Testis (tissue), 3 donors: ENCODE results near the gene CCL27. TPM values are rescaled to one million over a fixed set of nuclear protein-coding genes. Genes with fewer than 3 reads are reported as not detected.

ENCODE experiments used
- DNase-seq: peaks from one replicate; pipeline ENCODE4 v3.0.0-alpha.2; 2019
- H3K27ac ChIP-seq, 2 donors: fragments of 200-600 bp; sonication (generic); one replicate each; pipeline ENCODE4 v1.5.1; 2019
- H3K27me3 ChIP-seq: fragments of 200-600 bp; sonication (generic); one replicate; pipeline ENCODE4 v1.5.1; 2019
- H3K36me3 ChIP-seq: fragments of 200-600 bp; sonication (generic); one replicate; pipeline ENCODE4 v1.5.1; 2017; ENCODE audit warnings: low read depth; ENCODE audit errors: missing control alignments
- H3K4me1 ChIP-seq: fragments of 200-600 bp; sonication (generic); one replicate; pipeline ENCODE4 v1.5.1; 2019
- H3K4me3 ChIP-seq, 2 donors: fragments of 200-600 bp; sonication (generic); one replicate each; pipeline ENCODE4 v1.5.1; 2017 to 2019
- H3K9me3 ChIP-seq: fragments of 200-600 bp; sonication (generic); one replicate; pipeline ENCODE4 v1.5.1; 2017
- POLR2A ChIP-seq: fragments of 450-650 bp; IDR thresholded peaks from one replicate; pipeline ENCODE4 v1.6.1; 2017; ENCODE audit warnings: antibody characterized with exemption, mild to moderate bottlenecking, moderate library complexity
- WGBS, 2 donors: methylation state at CpG; one replicate each; pipeline ENCODE4 v1.1.5; 2018; 5-methylcytosine and 5-hydroxymethylcytosine counted together
- intact Hi-C: fragments of 100-400 bp; cut with DNase I; formaldehyde crosslinking; loops from one replicate; pipeline ENCODE4 v1.15.1; 2023; ENCODE audit warnings: low total_unique reads
- polyA plus RNA-seq: library from polyadenylated mRNA; stranded (reverse); fragments of 350-450 nt; fragmentation: Illumina TruSeq; extraction: RNeasy Lipid Tissue Mini Kit (QIAGEN cat#74804); gene quantifications from one replicate; pipeline ENCODE4 v1.2.3, GENCODE V29; 2014; ENCODE audit warnings: low read depth, low replicate concordance; ENCODE audit not compliant: insufficient read depth
- total RNA-seq, 2 donors: library from RNA; depleted of rRNA; stranded (reverse); fragments of >200 nt; gene quantifications; one replicate each; pipeline ENCODE4 v1.2.3, GENCODE V29; 2016
- TF ChIP-seq, protein P1 (sequence below), 3 experiments: fragments of 450-650 bp in 2 of 3; fragments of 200-600 bp in 1 of 3; sonication (generic) in 1 of 3; IDR thresholded peaks; one replicate each; pipeline ENCODE4 v1.5.1; 2016 to 2019; ENCODE audit warnings: antibody characterized with exemption in 3 of 3, mild to moderate bottlenecking in 2 of 3, moderate library complexity in 1 of 3

CCL27 gene
- total and polyA plus RNA-seq, 3 donors from 2014 or later = 1.4 to 3.1 TPM; not detected in 1

DNA sequence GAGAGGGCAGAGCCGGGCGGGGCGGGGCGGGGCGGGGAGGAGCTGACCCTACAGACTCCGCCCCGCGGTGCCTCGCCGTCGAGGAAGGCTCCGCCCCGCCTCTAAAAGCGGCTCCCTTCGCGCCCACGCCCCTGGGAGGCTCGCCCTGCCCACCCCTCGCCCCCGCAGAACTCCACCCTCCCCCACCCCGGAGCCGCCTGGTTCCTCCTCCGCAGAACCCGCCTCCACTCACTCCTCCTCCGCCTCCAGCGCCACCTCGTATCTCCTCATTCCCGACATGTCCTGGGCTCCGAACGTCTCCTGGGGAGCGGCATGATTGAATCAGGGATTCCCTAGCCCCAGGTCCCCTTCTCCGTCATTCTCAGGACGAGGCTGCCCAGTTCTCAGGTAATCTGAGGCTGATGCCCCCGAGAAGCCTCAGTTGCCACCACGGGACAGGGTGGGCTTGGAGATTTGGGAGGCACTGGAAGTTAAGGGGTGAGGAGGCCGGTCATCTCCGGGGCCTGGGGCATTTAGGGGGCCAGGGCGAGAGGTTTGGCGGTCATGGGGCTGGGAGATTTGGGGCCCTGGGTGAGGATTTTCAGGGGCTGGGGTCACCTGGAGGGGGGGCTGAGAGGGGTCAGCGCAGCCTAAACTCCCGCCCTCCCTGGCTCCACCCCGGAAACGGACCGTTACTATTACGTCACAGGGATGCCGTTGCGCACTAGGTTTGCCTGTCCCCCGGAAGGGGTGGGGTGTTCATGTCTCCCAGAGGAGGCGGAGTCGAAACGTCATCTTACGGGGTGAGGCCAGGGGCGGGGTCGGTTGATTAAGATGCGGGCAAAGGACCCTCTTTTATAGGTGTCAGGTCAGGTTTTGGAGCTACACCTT lies 3.2 kb upstream of the CCL27 start:
- Histone ChIP-seq H3K4me3 (peak overlapping the region; percentile 77 to 91), H3K27ac (peak overlapping the region; percentile 98 to 100), H3K27me3 (no peaks in the 10 kb centered on the region), H3K36me3 (no peaks in the 10 kb centered on the region), H3K9me3 (no peaks in the 10 kb centered on the region), H3K4me1 (peaks cover 16% of the 10 kb centered on the region)
- intact Hi-C loops = no loop called here
- peak; percentile 31 for TF ChIP-seq POLR2A
- TF ChIP-seq, protein P1, sequence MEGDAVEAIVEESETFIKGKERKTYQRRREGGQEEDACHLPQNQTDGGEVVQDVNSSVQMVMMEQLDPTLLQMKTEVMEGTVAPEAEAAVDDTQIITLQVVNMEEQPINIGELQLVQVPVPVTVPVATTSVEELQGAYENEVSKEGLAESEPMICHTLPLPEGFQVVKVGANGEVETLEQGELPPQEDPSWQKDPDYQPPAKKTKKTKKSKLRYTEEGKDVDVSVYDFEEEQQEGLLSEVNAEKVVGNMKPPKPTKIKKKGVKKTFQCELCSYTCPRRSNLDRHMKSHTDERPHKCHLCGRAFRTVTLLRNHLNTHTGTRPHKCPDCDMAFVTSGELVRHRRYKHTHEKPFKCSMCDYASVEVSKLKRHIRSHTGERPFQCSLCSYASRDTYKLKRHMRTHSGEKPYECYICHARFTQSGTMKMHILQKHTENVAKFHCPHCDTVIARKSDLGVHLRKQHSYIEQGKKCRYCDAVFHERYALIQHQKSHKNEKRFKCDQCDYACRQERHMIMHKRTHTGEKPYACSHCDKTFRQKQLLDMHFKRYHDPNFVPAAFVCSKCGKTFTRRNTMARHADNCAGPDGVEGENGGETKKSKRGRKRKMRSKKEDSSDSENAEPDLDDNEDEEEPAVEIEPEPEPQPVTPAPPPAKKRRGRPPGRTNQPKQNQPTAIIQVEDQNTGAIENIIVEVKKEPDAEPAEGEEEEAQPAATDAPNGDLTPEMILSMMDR (IDR thresholded peaks at IDR 0.05) = no peak
- WGBS, 2 donors = 1 to 13% methylated on average over 6 to 52 of the region's 55 CpGs
- peak; percentile 98 for DNase-seq

DNA sequence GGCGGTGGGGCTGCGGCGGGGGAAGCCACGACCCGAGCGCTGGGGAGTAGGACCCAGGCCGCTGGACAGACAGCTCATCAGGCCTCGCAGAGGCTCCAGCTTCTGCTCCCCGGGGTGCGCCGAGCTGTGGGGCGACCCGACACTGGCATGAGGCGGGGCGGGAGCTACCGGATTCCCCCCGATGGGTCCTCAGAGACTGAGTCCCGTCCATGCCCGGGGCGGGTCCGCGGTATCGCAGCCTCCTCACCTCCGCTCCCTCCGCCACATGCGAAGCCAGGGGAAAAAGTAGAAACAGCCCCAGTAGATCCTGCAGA lies 2.6 kb upstream of the CCL27 start:
- TF ChIP-seq POLR2A = no peak
- TF ChIP-seq, protein P1 (IDR thresholded peaks at IDR 0.05) = no peak
- Histone ChIP-seq H3K27ac (peak overlapping the region; percentile 98 to 100), H3K27me3 (no peaks in the 10 kb centered on the region), H3K4me1 (peaks cover 16% of the 10 kb centered on the region), H3K4me3 (peak overlapping the region; percentile 77 to 91), H3K36me3 (no peaks in the 10 kb centered on the region), H3K9me3 (no peaks in the 10 kb centered on the region)
- no peak for DNase-seq
- WGBS, 2 donors = 1 to 11% methylated on average over 7 to 26 of the region's 26 CpGs
- intact Hi-C loops = no loop called here

DNA sequence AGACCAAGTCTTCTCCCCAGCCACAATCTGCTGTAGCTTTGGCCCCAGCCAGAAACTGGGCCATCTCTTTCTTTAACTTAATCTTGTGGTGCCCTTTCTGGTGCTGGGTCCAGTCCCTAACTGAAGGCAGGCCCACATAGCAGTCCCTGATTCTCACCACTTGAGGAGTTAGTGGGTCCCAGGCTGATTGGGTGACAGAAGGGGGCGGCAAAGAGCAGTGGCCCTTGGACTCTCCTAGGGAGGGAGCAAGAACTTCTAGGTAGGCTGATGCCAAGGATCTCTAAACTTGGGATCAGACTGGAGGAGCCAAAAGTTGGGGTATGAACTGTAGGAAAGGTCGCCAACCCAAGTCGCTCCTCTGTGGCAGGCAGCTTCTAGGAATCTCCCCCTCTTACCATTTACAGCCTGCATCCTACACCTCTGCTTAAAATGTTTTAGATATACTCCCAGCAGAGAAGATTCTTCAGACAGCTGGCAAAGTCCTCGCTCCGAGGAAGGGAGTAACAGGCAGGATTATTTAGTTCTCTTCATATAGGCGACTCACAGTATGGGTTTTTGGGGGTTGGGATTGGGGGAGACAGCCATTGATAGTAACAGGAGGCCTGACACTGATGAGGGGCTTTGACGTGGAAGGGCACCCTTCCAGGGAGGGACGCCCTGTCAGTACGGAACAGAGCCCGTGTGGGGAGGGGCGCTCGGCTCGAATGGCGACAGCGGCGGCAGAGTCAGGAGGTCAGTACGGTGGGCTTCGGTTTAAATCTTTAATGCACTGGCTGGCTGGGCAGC lies 2.0 kb upstream of the CCL27 start:
- Histone ChIP-seq H3K27me3 (no peaks in the 10 kb centered on the region), H3K36me3 (no peaks in the 10 kb centered on the region), H3K4me1 (peaks cover 16% of the 10 kb centered on the region), H3K9me3 (no peaks in the 10 kb centered on the region), H3K27ac (peak overlapping the region; percentile 98 to 100), H3K4me3 (peak overlapping the region; percentile 77 to 91)
- TF ChIP-seq, protein P1 (IDR thresholded peaks at IDR 0.05) = peak; percentile 56 to 83 (median 68)
- TF ChIP-seq POLR2A = no peak
- DNase-seq = peak; percentile 92
- WGBS, 2 donors = 12 to 26% methylated on average over 9 to 18 of the region's 18 CpGs
- intact Hi-C loops = no loop called here

DNA sequence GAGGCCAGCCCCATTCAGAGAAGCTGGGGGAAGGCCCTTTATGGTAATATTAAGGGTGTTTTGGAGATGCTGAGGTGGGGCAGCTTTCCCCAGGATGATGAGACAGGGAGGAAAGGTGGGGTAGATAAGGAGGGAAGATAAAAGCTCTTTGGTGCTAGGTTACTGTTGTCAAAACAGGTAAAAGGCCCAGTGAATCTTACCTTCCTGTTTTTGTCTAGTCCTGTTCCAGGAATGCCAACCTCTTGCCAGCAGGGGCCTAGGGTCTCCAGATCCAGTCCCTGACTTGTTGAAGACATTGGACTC lies 797 bp upstream of the CCL27 start:
- Histone ChIP-seq H3K27me3 (no peaks in the 10 kb centered on the region), H3K27ac (no peak overlapping the region), H3K4me1 (peaks cover 16% of the 10 kb centered on the region), H3K36me3 (no peaks in the 10 kb centered on the region), H3K9me3 (no peaks in the 10 kb centered on the region), H3K4me3 (no peak overlapping the region)
- TF ChIP-seq, protein P1 (IDR thresholded peaks at IDR 0.05) = no peak
- no peak for TF ChIP-seq POLR2A
- intact Hi-C loops = no loop called here
- no peak for DNase-seq
